ENCODE measurements around the gene ZNF90. TPM values are rescaled to one million over a fixed set of nuclear protein-coding genes. Genes with fewer than 3 reads are reported as not detected.

Gene ZNF90
- total and polyA plus RNA-seq, 2 experiments from 2014 or later = 102 to 122 TPM

DNA sequence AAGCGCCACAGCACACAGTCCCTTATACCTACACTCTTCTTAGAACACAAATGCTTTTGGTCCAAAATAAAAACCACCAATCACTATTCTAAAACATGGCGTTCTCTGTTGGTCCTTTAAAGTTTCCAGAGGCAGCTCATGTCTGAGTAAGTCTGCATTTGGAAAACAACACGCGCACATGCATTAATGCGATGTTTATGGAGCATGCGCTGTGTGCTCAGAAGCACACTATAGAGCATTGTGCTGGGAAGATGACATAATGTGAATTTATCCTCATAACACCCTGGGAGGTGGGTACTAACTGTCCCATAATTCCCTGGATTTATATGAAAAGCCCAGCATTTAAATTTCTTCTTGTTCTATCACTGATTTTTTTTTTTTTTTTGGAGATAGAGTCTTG is 49.2 kb upstream of the ZNF90 start:
- no peaks in the 10 kb centered on the region for H3K4me1 Mint-ChIP-seq
- Histone ChIP-seq H3F3A (replicated peaks; ENCODE audit: low read depth) (no peaks in the 10 kb centered on the region), H3K9me2 (ENCODE audit: insufficient read depth) (0 out of 2 replicates have a peak, but pooled peaks cover 2% of the 10 kb centered on the region), H3K27ac (ENCODE audit: low read depth) (no peak overlapping the region), H3K4me1 (ENCODE audit: insufficient read depth) (no peaks in the 10 kb centered on the region), H3K27me3 (ENCODE audit: insufficient read depth) (no peaks in the 10 kb centered on the region), H3K4me2 (no peak overlapping the region), H3K36me3 (ENCODE audit: insufficient read depth) (peaks cover 26% of the 10 kb centered on the region), H4K20me1 (replicated peaks; ENCODE audit: insufficient read depth) (peaks cover 7% of the 10 kb centered on the region; the same call in 1 of the 2 replicates), H2AFZ (no peak overlapping the region), H3K4me3 (no peak overlapping the region), H3K79me2 (replicated peaks; ENCODE audit: insufficient read depth) (peaks cover 76% of the 10 kb centered on the region)
- DNase-seq (ENCODE audit: low spot score) (no peak), ATAC-seq (no peak)
- peaks cover 73% of the 10 kb centered on the region for H3K36me3 Mint-ChIP-seq (ENCODE audit: low read depth)
- no peaks in the 10 kb centered on the region for H3K27me3 Mint-ChIP-seq (ENCODE audit: insufficient read depth, low read depth, poor library complexity)
- 0 out of 3 replicates have a peak, but pooled peaks cover 3% of the 10 kb centered on the region for H3K9me3 Mint-ChIP-seq
- H3K4me3 Mint-ChIP-seq = no peak overlapping the region
- no peak for TF ChIP-seq POLR2AphosphoS5 (IDR thresholded peaks at IDR 0.05; ENCODE audit: low read depth)
- no peak for TF ChIP-seq STAT1 (IDR thresholded peaks at IDR 0.05; ENCODE audit: unreplicated experiment)
- no peak for TF ChIP-seq CREB1 (CRISPR knock-in tag; IDR thresholded peaks at IDR 0.05; ENCODE audit: low read depth)
- TF ChIP-seq, protein P1, sequence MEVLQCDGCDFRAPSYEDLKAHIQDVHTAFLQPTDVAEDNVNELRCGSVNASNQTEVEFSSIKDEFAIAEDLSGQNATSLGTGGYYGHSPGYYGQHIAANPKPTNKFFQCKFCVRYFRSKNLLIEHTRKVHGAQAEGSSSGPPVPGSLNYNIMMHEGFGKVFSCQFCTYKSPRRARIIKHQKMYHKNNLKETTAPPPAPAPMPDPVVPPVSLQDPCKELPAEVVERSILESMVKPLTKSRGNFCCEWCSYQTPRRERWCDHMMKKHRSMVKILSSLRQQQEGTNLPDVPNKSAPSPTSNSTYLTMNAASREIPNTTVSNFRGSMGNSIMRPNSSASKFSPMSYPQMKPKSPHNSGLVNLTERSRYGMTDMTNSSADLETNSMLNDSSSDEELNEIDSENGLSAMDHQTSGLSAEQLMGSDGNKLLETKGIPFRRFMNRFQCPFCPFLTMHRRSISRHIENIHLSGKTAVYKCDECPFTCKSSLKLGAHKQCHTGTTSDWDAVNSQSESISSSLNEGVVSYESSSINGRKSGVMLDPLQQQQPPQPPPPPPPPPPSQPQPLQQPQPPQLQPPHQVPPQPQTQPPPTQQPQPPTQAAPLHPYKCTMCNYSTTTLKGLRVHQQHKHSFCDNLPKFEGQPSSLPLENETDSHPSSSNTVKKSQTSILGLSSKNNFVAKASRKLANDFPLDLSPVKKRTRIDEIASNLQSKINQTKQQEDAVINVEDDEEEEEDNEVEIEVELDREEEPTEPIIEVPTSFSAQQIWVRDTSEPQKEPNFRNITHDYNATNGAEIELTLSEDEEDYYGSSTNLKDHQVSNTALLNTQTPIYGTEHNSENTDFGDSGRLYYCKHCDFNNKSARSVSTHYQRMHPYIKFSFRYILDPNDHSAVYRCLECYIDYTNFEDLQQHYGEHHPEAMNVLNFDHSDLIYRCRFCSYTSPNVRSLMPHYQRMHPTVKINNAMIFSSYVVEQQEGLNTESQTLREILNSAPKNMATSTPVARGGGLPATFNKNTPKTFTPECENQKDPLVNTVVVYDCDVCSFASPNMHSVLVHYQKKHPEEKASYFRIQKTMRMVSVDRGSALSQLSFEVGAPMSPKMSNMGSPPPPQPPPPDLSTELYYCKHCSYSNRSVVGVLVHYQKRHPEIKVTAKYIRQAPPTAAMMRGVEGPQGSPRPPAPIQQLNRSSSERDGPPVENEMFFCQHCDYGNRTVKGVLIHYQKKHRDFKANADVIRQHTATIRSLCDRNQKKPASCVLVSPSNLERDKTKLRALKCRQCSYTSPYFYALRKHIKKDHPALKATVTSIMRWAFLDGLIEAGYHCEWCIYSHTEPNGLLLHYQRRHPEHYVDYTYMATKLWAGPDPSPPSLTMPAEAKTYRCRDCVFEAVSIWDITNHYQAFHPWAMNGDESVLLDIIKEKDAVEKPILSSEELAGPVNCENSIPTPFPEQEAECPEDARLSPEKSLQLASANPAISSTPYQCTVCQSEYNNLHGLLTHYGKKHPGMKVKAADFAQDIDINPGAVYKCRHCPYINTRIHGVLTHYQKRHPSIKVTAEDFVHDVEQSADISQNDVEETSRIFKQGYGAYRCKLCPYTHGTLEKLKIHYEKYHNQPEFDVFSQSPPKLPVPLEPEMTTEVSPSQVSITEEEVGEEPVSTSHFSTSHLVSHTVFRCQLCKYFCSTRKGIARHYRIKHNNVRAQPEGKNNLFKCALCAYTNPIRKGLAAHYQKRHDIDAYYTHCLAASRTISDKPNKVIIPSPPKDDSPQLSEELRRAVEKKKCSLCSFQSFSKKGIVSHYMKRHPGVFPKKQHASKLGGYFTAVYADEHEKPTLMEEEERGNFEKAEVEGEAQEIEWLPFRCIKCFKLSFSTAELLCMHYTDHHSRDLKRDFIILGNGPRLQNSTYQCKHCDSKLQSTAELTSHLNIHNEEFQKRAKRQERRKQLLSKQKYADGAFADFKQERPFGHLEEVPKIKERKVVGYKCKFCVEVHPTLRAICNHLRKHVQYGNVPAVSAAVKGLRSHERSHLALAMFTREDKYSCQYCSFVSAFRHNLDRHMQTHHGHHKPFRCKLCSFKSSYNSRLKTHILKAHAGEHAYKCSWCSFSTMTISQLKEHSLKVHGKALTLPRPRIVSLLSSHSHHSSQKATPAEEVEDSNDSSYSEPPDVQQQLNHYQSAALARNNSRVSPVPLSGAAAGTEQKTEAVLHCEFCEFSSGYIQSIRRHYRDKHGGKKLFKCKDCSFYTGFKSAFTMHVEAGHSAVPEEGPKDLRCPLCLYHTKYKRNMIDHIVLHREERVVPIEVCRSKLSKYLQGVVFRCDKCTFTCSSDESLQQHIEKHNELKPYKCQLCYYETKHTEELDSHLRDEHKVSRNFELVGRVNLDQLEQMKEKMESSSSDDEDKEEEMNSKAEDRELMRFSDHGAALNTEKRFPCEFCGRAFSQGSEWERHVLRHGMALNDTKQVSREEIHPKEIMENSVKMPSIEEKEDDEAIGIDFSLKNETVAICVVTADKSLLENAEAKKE (CRISPR knock-in tag; IDR thresholded peaks at IDR 0.05) = no peak
- no peak for TF ChIP-seq EZH2 (IDR thresholded peaks at IDR 0.05; ENCODE audit: low read depth, unreplicated experiment)
- TF ChIP-seq, protein P2, sequence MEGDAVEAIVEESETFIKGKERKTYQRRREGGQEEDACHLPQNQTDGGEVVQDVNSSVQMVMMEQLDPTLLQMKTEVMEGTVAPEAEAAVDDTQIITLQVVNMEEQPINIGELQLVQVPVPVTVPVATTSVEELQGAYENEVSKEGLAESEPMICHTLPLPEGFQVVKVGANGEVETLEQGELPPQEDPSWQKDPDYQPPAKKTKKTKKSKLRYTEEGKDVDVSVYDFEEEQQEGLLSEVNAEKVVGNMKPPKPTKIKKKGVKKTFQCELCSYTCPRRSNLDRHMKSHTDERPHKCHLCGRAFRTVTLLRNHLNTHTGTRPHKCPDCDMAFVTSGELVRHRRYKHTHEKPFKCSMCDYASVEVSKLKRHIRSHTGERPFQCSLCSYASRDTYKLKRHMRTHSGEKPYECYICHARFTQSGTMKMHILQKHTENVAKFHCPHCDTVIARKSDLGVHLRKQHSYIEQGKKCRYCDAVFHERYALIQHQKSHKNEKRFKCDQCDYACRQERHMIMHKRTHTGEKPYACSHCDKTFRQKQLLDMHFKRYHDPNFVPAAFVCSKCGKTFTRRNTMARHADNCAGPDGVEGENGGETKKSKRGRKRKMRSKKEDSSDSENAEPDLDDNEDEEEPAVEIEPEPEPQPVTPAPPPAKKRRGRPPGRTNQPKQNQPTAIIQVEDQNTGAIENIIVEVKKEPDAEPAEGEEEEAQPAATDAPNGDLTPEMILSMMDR (conservative IDR thresholded peaks at IDR 0.05; ENCODE audit: low read depth in 2 of 2) = no peak
- TF ChIP-seq ZNF114 (CRISPR knock-in tag; IDR thresholded peaks at IDR 0.05) = no peak
- no peak for TF ChIP-seq ZNF331 (CRISPR knock-in tag; IDR thresholded peaks at IDR 0.05; ENCODE audit: low read depth)
- no peak for TF ChIP-seq REST (IDR thresholded peaks at IDR 0.05; ENCODE audit: unreplicated experiment)
- TF ChIP-seq ETS1 (IDR thresholded peaks at IDR 0.05) = no peak
- TF ChIP-seq EZH2phosphoT487 (IDR thresholded peaks at IDR 0.05; ENCODE audit: unreplicated experiment) = no peak
- no peak for TF ChIP-seq NANOG (IDR thresholded peaks at IDR 0.05; ENCODE audit: borderline replicate concordance)
- TF ChIP-seq JUNB (IDR thresholded peaks at IDR 0.05; ENCODE audit: unreplicated experiment) = no peak
- H3K27ac Mint-ChIP-seq = no peak overlapping the region

Data from GM23338 (cell line).